Gastroesophageal sphincter (tissue), 4 donors: ENCODE data around the gene CEP120. TPM values are rescaled to one million over a fixed set of nuclear protein-coding genes. Genes with fewer than 3 reads are reported as not detected.

Experiments
- ATAC-seq: fragments of 150-250 bp; one replicate; pipeline ENCODE4 v1.9.1; 2016; ENCODE audit warnings: mild to moderate bottlenecking, moderate library complexity
- H3K27ac ChIP-seq, 4 donors: fragments of 200-600 bp; sonication (generic) in 3 of 4; 1 replicate in 3 of 4; 2 replicates in 1 of 4; pipeline ENCODE4 v1.5.1; 2016 to 2019
- H3K27me3 ChIP-seq: fragments of 200-600 bp; sonication (generic); one replicate; pipeline ENCODE4 v1.5.1; 2019
- H3K36me3 ChIP-seq, 2 donors: fragments of 200-600 bp; sonication (generic); one replicate each; pipeline ENCODE4 v1.5.1; 2019; ENCODE audit warnings: control low read depth in 1 of 2
- H3K4me1 ChIP-seq, 3 donors: fragments of 200-600 bp; sonication (generic); 1 replicate in 2 of 3; 2 replicates in 1 of 3; pipeline ENCODE4 v1.5.1; 2016 to 2019; ENCODE audit warnings: control low read depth in 2 of 3
- H3K4me3 ChIP-seq, 2 donors: fragments of 200-600 bp; sonication (generic); one replicate each; pipeline ENCODE4 v1.5.1; 2019; ENCODE audit warnings: mild to moderate bottlenecking in 1 of 2, moderate library complexity in 1 of 2
- H3K9me3 ChIP-seq, 3 donors: fragments of 200-600 bp; sonication (generic); one replicate each; pipeline ENCODE4 v1.5.1; 2017 to 2019; ENCODE audit warnings: control low read depth in 2 of 3
- EP300 ChIP-seq: sonication (generic); formaldehyde crosslinking; IDR thresholded peaks from one replicate; pipeline ENCODE4 v1.6.1; 2017; ENCODE audit warnings: antibody characterized with exemption, mild to moderate bottlenecking
- POLR2A ChIP-seq, 2 donors: fragments of 450-650 bp; IDR thresholded peaks; one replicate each; pipeline ENCODE4 v1.6.1; 2017; ENCODE audit warnings: antibody characterized with exemption in 2 of 2, mild to moderate bottlenecking in 2 of 2, moderate library complexity in 1 of 2
- POLR2AphosphoS5 ChIP-seq: sonication (generic); formaldehyde crosslinking; IDR thresholded peaks from one replicate; pipeline ENCODE4 v1.6.1; 2017; ENCODE audit warnings: antibody characterized with exemption
- WGBS, 2 donors: methylation state at CpG; one replicate each; pipeline ENCODE4 v1.1.5; 2018; ENCODE audit warnings: low coverage in 1 of 2; 5-methylcytosine and 5-hydroxymethylcytosine counted together
- total RNA-seq, 4 donors: library from RNA; depleted of rRNA; stranded (reverse); fragments of >200 nt; gene quantifications; one replicate each; pipeline ENCODE4 v1.1.0, GENCODE V29; 2016
- TF ChIP-seq, protein P1 (sequence below), 4 experiments: fragments of 200-600 bp in 2 of 4; fragments of 450-650 bp in 2 of 4; sonication (generic) in 1 of 4; IDR thresholded peaks; one replicate each; pipeline ENCODE4 v1.5.1; 2017 to 2019; ENCODE audit warnings: antibody characterized with exemption in 4 of 4, mild to moderate bottlenecking in 2 of 4, moderate library complexity in 2 of 4

The CEP120 gene
- total RNA-seq, 4 donors from 2014 or later, result 17.2 to 26.8 (median 19.8) TPM

- ATAC-seq, result no peak
- WGBS, 2 donors, result 57 to 80% methylated on average over 1 of the region's 1 CpG
Observed at GRCh38 chr5:123456242-123456641, 33.0 kb upstream of the CEP120 start.

DNA sequence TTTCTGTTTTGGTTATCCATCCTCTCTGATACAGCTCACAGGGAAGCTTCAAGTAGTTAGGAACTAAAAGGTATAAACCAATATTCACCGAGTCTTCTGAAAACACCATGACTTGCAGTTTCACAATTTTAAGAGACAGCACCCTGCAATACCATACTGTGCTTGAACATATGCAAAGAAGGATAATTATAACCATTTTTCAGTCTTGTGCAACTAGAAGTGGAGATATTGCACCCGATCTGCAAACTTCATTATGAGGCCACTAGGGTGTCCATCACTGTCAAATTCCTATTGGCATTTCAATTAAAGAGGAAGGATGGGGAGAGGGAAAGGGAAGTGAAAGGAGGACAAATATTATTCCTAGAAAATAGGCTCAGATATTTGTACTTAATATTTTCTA, 32.4 kb upstream of the CEP120 start:
- H3K4me1 ChIP-seq, result peaks cover 0 to 1% (median 0%) of the 10 kb centered on the region in 3 donors
- TF ChIP-seq, protein P1, sequence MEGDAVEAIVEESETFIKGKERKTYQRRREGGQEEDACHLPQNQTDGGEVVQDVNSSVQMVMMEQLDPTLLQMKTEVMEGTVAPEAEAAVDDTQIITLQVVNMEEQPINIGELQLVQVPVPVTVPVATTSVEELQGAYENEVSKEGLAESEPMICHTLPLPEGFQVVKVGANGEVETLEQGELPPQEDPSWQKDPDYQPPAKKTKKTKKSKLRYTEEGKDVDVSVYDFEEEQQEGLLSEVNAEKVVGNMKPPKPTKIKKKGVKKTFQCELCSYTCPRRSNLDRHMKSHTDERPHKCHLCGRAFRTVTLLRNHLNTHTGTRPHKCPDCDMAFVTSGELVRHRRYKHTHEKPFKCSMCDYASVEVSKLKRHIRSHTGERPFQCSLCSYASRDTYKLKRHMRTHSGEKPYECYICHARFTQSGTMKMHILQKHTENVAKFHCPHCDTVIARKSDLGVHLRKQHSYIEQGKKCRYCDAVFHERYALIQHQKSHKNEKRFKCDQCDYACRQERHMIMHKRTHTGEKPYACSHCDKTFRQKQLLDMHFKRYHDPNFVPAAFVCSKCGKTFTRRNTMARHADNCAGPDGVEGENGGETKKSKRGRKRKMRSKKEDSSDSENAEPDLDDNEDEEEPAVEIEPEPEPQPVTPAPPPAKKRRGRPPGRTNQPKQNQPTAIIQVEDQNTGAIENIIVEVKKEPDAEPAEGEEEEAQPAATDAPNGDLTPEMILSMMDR (IDR thresholded peaks at IDR 0.05), result no peak
- no peak for ATAC-seq
- WGBS, 2 donors, result 63 to 77% methylated on average over 2 of the region's 2 CpGs
- no peak overlapping the region for H3K4me3 ChIP-seq
- H3K36me3 ChIP-seq, result no peaks in the 10 kb centered on the region
- no peak overlapping the region for H3K27ac ChIP-seq
- no peaks in the 10 kb centered on the region for H3K27me3 ChIP-seq
- no peaks in the 10 kb centered on the region for H3K9me3 ChIP-seq

More at GRCh38 chr5:123456242-123456641, 33.0 kb upstream of the CEP120 start:
- Histone ChIP-seq H3K9me3 (no peaks in the 10 kb centered on the region), H3K36me3 (no peaks in the 10 kb centered on the region), H3K27me3 (no peaks in the 10 kb centered on the region), H3K27ac (no peak overlapping the region), H3K4me3 (no peak overlapping the region), H3K4me1 (no peaks in the 10 kb centered on the region)
- TF ChIP-seq POLR2A (IDR thresholded peaks at IDR 0.05) (no peak), EP300 (no peak), POLR2AphosphoS5 (no peak)
- TF ChIP-seq, protein P1 (IDR thresholded peaks at IDR 0.05), result no peak

DNA sequence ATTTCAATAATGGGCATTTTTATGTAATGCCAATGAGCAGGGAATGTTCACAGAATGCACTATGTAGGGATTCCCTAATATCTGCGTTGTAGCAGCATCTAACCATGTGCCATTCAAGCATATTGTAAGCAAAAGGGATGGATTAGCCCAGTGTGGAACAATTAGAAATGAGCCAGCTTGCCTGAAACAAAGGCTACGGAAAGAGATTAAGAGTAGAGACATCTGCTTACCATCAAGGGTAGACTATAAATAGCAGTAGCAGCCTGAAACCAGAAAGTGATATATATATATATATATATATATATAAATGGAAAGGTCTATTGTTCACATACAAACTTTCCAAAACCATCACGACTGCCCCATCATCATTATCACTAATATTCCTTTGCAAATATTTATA, 31.9 kb upstream of the CEP120 start:
- H3K9me3 ChIP-seq, result no peaks in the 10 kb centered on the region
- H3K4me1 ChIP-seq, result peaks cover 0 to 7% (median 0%) of the 10 kb centered on the region in 3 donors
- H3K36me3 ChIP-seq, result no peaks in the 10 kb centered on the region
- no peak for TF ChIP-seq EP300
- TF ChIP-seq, protein P1 (IDR thresholded peaks at IDR 0.05), result no peak
- TF ChIP-seq POLR2AphosphoS5, result no peak
- no peak for TF ChIP-seq POLR2A (IDR thresholded peaks at IDR 0.05)
- no peak for ATAC-seq
- 7 to 37% methylated on average over 2 to 3 of the region's 3 CpGs for WGBS, 2 donors
- H3K27ac ChIP-seq, result no peak overlapping the region
- H3K4me3 ChIP-seq, result no peak overlapping the region
- no peaks in the 10 kb centered on the region for H3K27me3 ChIP-seq

GRCh38 chr5:123454259-123454911, 31.2 kb upstream of the CEP120 start:
- Histone ChIP-seq H3K9me3 (no peaks in the 10 kb centered on the region), H3K4me3 (no peak overlapping the region), H3K27me3 (no peaks in the 10 kb centered on the region), H3K4me1 (peaks cover 0 to 9% (median 0%) of the 10 kb centered on the region in 3 donors), H3K27ac (no peak overlapping the region), H3K36me3 (no peaks in the 10 kb centered on the region)
- TF ChIP-seq POLR2AphosphoS5, result no peak
- WGBS, 2 donors, result 63 to 67% methylated on average over 1 of the region's 1 CpG
- no peak for ATAC-seq

DNA sequence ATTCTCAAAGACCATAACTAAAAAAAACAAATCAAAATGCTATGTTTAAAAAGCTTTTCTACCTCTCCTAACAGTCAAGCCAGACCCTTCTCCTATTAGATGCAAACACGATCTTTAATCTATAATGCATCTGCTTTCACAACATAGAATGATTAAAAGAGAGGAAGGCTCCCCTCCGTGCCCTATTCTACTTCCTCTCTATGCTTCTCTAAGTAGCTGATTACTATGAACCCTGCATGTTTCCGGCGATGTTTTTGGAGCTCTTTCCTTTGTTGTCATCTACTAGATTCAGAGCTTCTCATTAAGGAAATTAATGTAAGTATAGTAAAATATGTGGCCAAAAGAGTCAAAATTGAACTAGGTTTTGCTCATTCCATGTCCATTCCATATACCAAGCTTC, 29.2 kb upstream of the CEP120 start:
- no peak overlapping the region for H3K27ac ChIP-seq
- no peaks in the 10 kb centered on the region for H3K27me3 ChIP-seq
- no peaks in the 10 kb centered on the region for H3K36me3 ChIP-seq
- ATAC-seq, result no peak
- WGBS, 2 donors, result 57 to 79% methylated on average over 4 of the region's 4 CpGs
- no peaks in the 10 kb centered on the region for H3K9me3 ChIP-seq
- no peak overlapping the region for H3K4me3 ChIP-seq
- TF ChIP-seq EP300 (no peak), POLR2A (IDR thresholded peaks at IDR 0.05) (no peak), POLR2AphosphoS5 (no peak)
- TF ChIP-seq, protein P1 (IDR thresholded peaks at IDR 0.05), result no peak
- H3K4me1 ChIP-seq, result peaks cover 0 to 9% (median 0%) of the 10 kb centered on the region in 3 donors
